Neural cell (in vitro differentiated cells): ENCODE data around the gene CD4.
A peak's percentile ranks its signal among the peaks of the same experiment; 100 is the strongest.

Experiments
- EP300 ChIP-seq: fragments of 450-650 bp; conservative IDR thresholded peaks from 2 replicates; pipeline ENCODE4 v1.6.1; 2014; ENCODE audit warnings: antibody characterized with exemption, mild to moderate bottlenecking, moderate library complexity; ENCODE audit not compliant: poor library complexity, severe bottlenecking
- POLR2AphosphoS5 ChIP-seq: IDR thresholded peaks from 2 replicates; pipeline ENCODE4 v1.6.1; 2012
- RAD21 ChIP-seq: fragments of 450-650 bp; conservative IDR thresholded peaks from 2 replicates; pipeline ENCODE4 v1.6.1; 2014; ENCODE audit warnings: antibody characterized with exemption, mild to moderate bottlenecking, moderate library complexity
- TF ChIP-seq, protein P1 (sequence below): fragments of 450-650 bp; IDR thresholded peaks from 2 replicates; pipeline ENCODE4 v1.5.1; 2014; ENCODE audit warnings: antibody characterized with exemption, mild to moderate bottlenecking, moderate library complexity; ENCODE audit not compliant: poor library complexity, severe bottlenecking

DNA sequence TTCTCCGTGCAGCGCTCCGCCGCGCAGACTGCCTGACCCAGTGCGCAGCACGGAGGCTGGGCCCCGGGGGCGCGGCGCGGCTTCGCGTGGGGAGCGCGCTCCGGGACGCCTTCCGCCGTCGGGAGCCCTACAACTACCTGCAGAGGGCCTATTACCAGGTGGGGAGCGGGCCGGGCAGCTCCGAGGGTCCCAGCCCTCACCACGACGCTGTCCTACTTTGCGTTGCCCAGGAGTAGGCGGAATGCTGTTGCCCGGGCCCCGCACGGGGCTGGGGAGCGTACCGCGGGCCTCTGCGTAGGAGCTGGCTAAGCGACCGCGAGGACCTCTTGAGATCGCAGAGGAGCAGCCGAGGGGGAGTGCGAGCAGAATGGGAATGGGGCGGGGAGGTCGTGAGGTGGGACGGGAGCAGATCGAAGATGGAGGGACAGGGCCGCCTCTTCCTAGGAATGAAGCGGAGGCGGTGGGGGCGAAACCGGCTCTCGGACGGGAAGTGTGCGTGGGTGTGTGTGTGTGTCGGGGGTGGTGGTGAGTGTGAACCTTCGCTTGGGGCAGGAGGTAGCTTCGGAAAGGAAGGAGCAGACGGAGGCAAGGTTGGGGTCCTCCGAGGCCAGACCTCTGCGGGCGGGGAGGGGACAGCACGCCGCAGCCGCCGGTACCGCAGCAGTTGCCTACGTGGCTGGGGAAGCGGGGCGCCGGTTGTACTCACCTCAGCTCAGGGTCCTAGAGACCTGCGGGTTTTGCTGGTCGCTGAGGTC, 39.6 kb downstream of the CD4 start:
- TF ChIP-seq, protein P1, sequence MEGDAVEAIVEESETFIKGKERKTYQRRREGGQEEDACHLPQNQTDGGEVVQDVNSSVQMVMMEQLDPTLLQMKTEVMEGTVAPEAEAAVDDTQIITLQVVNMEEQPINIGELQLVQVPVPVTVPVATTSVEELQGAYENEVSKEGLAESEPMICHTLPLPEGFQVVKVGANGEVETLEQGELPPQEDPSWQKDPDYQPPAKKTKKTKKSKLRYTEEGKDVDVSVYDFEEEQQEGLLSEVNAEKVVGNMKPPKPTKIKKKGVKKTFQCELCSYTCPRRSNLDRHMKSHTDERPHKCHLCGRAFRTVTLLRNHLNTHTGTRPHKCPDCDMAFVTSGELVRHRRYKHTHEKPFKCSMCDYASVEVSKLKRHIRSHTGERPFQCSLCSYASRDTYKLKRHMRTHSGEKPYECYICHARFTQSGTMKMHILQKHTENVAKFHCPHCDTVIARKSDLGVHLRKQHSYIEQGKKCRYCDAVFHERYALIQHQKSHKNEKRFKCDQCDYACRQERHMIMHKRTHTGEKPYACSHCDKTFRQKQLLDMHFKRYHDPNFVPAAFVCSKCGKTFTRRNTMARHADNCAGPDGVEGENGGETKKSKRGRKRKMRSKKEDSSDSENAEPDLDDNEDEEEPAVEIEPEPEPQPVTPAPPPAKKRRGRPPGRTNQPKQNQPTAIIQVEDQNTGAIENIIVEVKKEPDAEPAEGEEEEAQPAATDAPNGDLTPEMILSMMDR, result peak; percentile 17
- TF ChIP-seq POLR2AphosphoS5 (peak; percentile 93), RAD21 (no peak), EP300 (no peak)
